HG03378 (cell line): Measurements from ENCODE around the gene PRSS36.
"Not testable (repeated sequence)": the region's sequence is repeated elsewhere in the genome, so short reads cannot be mapped to it uniquely, and the experiment has no call there.

Experiments
- ATAC-seq: cut with Tn5 transposase; IDR thresholded peaks from one replicate; pipeline ENCODE4 v1.9.1; 2021; ENCODE audit warnings: mild to moderate bottlenecking, moderate library complexity; ENCODE audit not compliant: unreplicated experiment

The PRSS36 gene

GRCh38 chr16:31142109-31143010, 7.5 kb downstream of the PRSS36 start:
- peak; percentile 75 for ATAC-seq

- ATAC-seq, result peak; percentile 5
Measured at GRCh38 chr16:31141489-31142108, 8.3 kb downstream of the PRSS36 start.

GRCh38 chr16:31141071-31141469, 8.8 kb downstream of the PRSS36 start:
- not testable (repeated sequence) for ATAC-seq

GRCh38 chr16:31138621-31139578, 11.0 kb downstream of the PRSS36 start:
- ATAC-seq, result no peak

- ATAC-seq, result not testable (repeated sequence)
Measured at GRCh38 chr16:31136822-31137499, 12.9 kb downstream of the PRSS36 start.

GRCh38 chr16:31136287-31136662, 13.6 kb downstream of the PRSS36 start:
- no peak for ATAC-seq

- ATAC-seq, result no peak
Measured at GRCh38 chr16:31135535-31136286, 14.2 kb downstream of the PRSS36 start, which contains the start of gene PRSS8. PRSS8 (minus strand) TSS chr16:31135727; CDS start chr16:31135498, 229 bp downstream.

GRCh38 chr16:31134625-31135534, 15.0 kb downstream of the PRSS36 start:
- ATAC-seq, result no peak

- no peak for ATAC-seq
Measured at GRCh38 chr16:31134091-31134571, 15.7 kb downstream of the PRSS36 start.

GRCh38 chr16:31133046-31133501, 16.8 kb downstream of the PRSS36 start:
- no peak for ATAC-seq

- no peak for ATAC-seq
Measured at GRCh38 chr16:31132303-31132979, 17.4 kb downstream of the PRSS36 start.

- no peak for ATAC-seq
Measured at GRCh38 chr16:31131841-31132271, 18.0 kb downstream of the PRSS36 start.

GRCh38 chr16:31131416-31131815, 18.4 kb downstream of the PRSS36 start:
- no peak for ATAC-seq

- no peak for ATAC-seq
Measured at GRCh38 chr16:31130899-31131298, 19.0 kb downstream of the PRSS36 start.

- ATAC-seq, result no peak
Measured at GRCh38 chr16:31130336-31130891, 19.5 kb downstream of the PRSS36 start.

- ATAC-seq, result no peak
Measured at GRCh38 chr16:31129568-31130335, 20.1 kb downstream of the PRSS36 start.
